ENCODE data around the gene SPG21.

GRCh38 chr15:64979252-64979710 is 10.4 kb downstream of the SPG21 start:
- TF ChIP-seq, protein P1, sequence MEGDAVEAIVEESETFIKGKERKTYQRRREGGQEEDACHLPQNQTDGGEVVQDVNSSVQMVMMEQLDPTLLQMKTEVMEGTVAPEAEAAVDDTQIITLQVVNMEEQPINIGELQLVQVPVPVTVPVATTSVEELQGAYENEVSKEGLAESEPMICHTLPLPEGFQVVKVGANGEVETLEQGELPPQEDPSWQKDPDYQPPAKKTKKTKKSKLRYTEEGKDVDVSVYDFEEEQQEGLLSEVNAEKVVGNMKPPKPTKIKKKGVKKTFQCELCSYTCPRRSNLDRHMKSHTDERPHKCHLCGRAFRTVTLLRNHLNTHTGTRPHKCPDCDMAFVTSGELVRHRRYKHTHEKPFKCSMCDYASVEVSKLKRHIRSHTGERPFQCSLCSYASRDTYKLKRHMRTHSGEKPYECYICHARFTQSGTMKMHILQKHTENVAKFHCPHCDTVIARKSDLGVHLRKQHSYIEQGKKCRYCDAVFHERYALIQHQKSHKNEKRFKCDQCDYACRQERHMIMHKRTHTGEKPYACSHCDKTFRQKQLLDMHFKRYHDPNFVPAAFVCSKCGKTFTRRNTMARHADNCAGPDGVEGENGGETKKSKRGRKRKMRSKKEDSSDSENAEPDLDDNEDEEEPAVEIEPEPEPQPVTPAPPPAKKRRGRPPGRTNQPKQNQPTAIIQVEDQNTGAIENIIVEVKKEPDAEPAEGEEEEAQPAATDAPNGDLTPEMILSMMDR (IDR thresholded peaks at IDR 0.05), result no peak
- no peak for TF ChIP-seq POLR2A (IDR thresholded peaks at IDR 0.05)
